ENCODE data around the gene GSK3B.

GRCh38 chr3:119885746-119886530 is 208.3 kb downstream of the GSK3B start:
- TF ChIP-seq EZH2 (IDR thresholded peaks at IDR 0.05; ENCODE audit: borderline replicate concordance, low read depth, low read length, severe bottlenecking): no peak
- TF ChIP-seq CTCF (IDR thresholded peaks at IDR 0.05; ENCODE audit: borderline replicate concordance, extremely low read depth, low read length, poor library complexity, severe bottlenecking): no peak

All from DND-41 (cell line).